OCI-LY1 (cell line): ENCODE results near the gene SLC5A5.

Experiments
- H2AFZ ChIP-seq: fragments of 200-600 bp; sonication (generic), shearing (Covaris generic); 2 replicates; pipeline ENCODE4 v1.6.0; 2014; ENCODE audit warnings: antibody characterized with exemption, mild to moderate bottlenecking, low read length
- H3F3A ChIP-seq: fragments of 200-600 bp; sonication (generic), shearing (Covaris generic); 2 replicates; pipeline ENCODE4 v1.6.0; 2014; ENCODE audit warnings: mild to moderate bottlenecking, antibody characterized with exemption, low read length, moderate library complexity; ENCODE audit not compliant: insufficient read depth
- H3K27ac ChIP-seq: fragments of 200-600 bp; sonication (generic); 2 replicates; pipeline ENCODE4 v1.5.1; 2014; ENCODE audit warnings: low read length, mixed run types, mild to moderate bottlenecking, low read depth; ENCODE audit not compliant: poor library complexity, severe bottlenecking
- H3K27me3 ChIP-seq: fragments of 200-600 bp; sonication (generic); 2 replicates; pipeline ENCODE4 v1.6.0; 2014; ENCODE audit warnings: antibody characterized with exemption, mild to moderate bottlenecking, low read length, moderate library complexity; ENCODE audit not compliant: insufficient read depth
- H3K36me3 ChIP-seq: fragments of 200-600 bp; sonication (generic); 2 replicates; pipeline ENCODE4 v1.6.1; 2014; ENCODE audit warnings: mild to moderate bottlenecking, antibody characterized with exemption, low read length, moderate library complexity, mixed read lengths; ENCODE audit not compliant: insufficient read depth
- H3K4me1 ChIP-seq: fragments of 200-600 bp; sonication (generic); 2 replicates; pipeline ENCODE4 v1.5.1; 2014; ENCODE audit warnings: mild to moderate bottlenecking, low read length, moderate library complexity; ENCODE audit not compliant: insufficient read depth, severe bottlenecking
- H3K4me2 ChIP-seq: fragments of 200-600 bp; sonication (generic), shearing (Covaris generic); 2 replicates; pipeline ENCODE4 v1.6.1; 2014; ENCODE audit warnings: low read length
- H3K4me3 ChIP-seq: fragments of 200-600 bp; sonication (generic); 2 replicates; pipeline ENCODE4 v1.5.1; 2014; ENCODE audit warnings: low read length, low read depth, mild to moderate bottlenecking, mixed read lengths; ENCODE audit not compliant: poor library complexity, severe bottlenecking
- H3K79me2 ChIP-seq: fragments of 200-600 bp; shearing (Covaris generic); 2 replicates; pipeline ENCODE4 v1.6.1; 2016; ENCODE audit warnings: mixed run types, low read length, mixed read lengths; ENCODE audit not compliant: insufficient read depth
- H3K9ac ChIP-seq: fragments of 200-600 bp; sonication (generic), shearing (Covaris generic); 2 replicates; pipeline ENCODE4 v1.6.1; 2014; ENCODE audit warnings: mild to moderate bottlenecking, low read length, mixed read lengths
- H3K9me2 ChIP-seq: fragments of 200-600 bp; sonication (generic), shearing (Covaris generic); 2 replicates; pipeline ENCODE4 v1.6.1; 2014; ENCODE audit warnings: low read depth, mild to moderate bottlenecking, low read length, mixed read lengths
- H3K9me3 ChIP-seq: fragments of 200-600 bp; shearing (Covaris generic); 2 replicates; pipeline ENCODE4 v1.6.1; 2014; ENCODE audit warnings: low read length, mixed read lengths
- H4K20me1 ChIP-seq: fragments of 200-600 bp; sonication (generic), shearing (Covaris generic); 2 replicates; pipeline ENCODE4 v1.6.0; 2016; ENCODE audit warnings: mild to moderate bottlenecking, low read length; ENCODE audit not compliant: insufficient read depth
- EZH2 ChIP-seq: fragments of 200-600 bp; sonication (generic), shearing (Covaris generic); IDR thresholded peaks from 2 replicates; pipeline ENCODE4 v1.8.0; 2017; ENCODE audit warnings: borderline replicate concordance, mixed run types, mild to moderate bottlenecking, antibody characterized with exemption, low read length, moderate library complexity, mixed read lengths
- TF ChIP-seq, protein P1 (sequence below): fragments of 200-600 bp; sonication (generic), shearing (Covaris generic); IDR thresholded peaks from 2 replicates; pipeline ENCODE4 v1.5.1; 2017; ENCODE audit warnings: mild to moderate bottlenecking, antibody characterized with exemption, low read length, moderate library complexity, mixed read lengths

The SLC5A5 gene

DNA sequence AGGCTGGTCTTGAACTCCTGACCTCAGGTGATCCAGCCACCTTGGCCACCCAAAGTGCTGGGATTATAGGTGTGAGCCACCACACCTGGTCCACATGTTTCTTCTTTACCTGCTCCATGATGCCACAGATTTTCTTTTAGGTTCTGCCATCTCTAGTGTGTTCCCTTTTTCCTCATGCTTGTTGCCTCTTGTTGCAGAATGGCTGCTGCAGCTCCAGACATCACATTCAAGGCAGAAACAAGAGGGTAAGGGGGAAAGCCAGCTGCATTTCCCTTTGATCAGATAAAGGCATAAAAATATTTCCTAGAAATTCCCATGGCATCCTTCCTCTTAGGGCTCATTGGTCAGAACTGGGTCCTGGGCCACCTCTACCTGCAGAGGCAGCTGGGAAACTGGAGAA is 48.8 kb downstream of the SLC5A5 start:
- no peaks in the 10 kb centered on the region for H3K79me2 ChIP-seq
- H3K27me3 ChIP-seq: peaks cover 4% of the 10 kb centered on the region; the same call in 1 of the 2 replicates
- H3K9ac ChIP-seq: no peak overlapping the region
- no peak overlapping the region for H3K4me3 ChIP-seq
- TF ChIP-seq, protein P1, sequence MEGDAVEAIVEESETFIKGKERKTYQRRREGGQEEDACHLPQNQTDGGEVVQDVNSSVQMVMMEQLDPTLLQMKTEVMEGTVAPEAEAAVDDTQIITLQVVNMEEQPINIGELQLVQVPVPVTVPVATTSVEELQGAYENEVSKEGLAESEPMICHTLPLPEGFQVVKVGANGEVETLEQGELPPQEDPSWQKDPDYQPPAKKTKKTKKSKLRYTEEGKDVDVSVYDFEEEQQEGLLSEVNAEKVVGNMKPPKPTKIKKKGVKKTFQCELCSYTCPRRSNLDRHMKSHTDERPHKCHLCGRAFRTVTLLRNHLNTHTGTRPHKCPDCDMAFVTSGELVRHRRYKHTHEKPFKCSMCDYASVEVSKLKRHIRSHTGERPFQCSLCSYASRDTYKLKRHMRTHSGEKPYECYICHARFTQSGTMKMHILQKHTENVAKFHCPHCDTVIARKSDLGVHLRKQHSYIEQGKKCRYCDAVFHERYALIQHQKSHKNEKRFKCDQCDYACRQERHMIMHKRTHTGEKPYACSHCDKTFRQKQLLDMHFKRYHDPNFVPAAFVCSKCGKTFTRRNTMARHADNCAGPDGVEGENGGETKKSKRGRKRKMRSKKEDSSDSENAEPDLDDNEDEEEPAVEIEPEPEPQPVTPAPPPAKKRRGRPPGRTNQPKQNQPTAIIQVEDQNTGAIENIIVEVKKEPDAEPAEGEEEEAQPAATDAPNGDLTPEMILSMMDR: no peak
- TF ChIP-seq EZH2: no peak
- H3K9me3 ChIP-seq: no peaks in the 10 kb centered on the region
- no peaks in the 10 kb centered on the region for H3F3A ChIP-seq
- no peak overlapping the region for H3K4me2 ChIP-seq
- no peaks in the 10 kb centered on the region for H3K4me1 ChIP-seq
- H3K27ac ChIP-seq: no peak overlapping the region
- H2AFZ ChIP-seq: no peak overlapping the region
- H3K36me3 ChIP-seq: no peaks in the 10 kb centered on the region
- H3K9me2 ChIP-seq: no peaks in the 10 kb centered on the region
- no peaks in the 10 kb centered on the region for H4K20me1 ChIP-seq

DNA sequence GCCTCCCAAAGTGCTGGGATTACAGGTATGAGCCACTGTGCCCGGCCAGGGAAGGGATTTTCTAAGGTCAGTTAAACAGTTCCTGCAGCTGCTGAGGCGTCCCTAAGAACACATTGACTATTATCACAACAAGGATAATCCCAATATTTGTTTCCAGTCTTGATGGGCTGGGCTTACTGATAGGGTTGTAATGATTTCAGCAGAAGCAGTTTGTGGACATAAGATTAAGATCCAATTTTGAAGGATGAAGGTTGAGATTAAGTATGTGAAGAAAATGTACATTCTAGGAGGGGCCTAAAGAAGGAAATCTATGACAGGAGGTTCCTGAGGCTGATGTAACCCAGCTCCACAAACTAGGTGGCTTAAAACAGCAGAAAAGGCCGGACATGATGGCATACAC is 50.4 kb downstream of the SLC5A5 start:
- Histone ChIP-seq H3K4me2 (no peak overlapping the region), H3K4me3 (no peak overlapping the region), H4K20me1 (no peaks in the 10 kb centered on the region), H3K79me2 (no peaks in the 10 kb centered on the region), H3K9me2 (no peaks in the 10 kb centered on the region), H3K36me3 (no peaks in the 10 kb centered on the region), H3K27me3 (no peaks in the 10 kb centered on the region), H3K9me3 (no peaks in the 10 kb centered on the region), H3K9ac (no peak overlapping the region), H3F3A (no peaks in the 10 kb centered on the region), H2AFZ (no peak overlapping the region), H3K4me1 (no peaks in the 10 kb centered on the region), H3K27ac (no peak overlapping the region)
- no peak for TF ChIP-seq EZH2
- TF ChIP-seq, protein P1: no peak

DNA sequence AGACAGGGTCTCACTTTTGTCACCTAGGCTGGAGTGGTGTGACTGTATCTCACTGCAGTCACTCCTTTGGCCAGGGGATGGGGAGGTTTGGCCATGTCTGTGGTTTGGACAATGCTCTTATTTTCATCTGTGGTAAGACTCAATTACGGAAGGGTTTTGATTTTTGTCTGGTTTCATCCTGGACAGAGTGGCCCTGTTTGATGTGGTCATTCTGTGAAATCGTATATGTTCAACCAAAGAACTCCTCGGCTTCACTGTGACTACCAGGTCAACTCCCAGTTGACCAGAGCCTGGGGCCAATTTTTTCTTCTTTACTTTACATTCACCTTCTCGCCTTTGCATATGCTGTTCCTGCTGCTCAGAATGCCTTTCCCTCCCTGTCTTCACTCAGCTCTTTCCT is 54.3 kb downstream of the SLC5A5 start:
- no peak overlapping the region for H3K27ac ChIP-seq
- no peaks in the 10 kb centered on the region for H3F3A ChIP-seq
- no peaks in the 10 kb centered on the region for H3K4me1 ChIP-seq
- no peak overlapping the region for H3K4me2 ChIP-seq
- H3K9me2 ChIP-seq: no peaks in the 10 kb centered on the region
- H3K9me3 ChIP-seq: no peaks in the 10 kb centered on the region
- no peak overlapping the region for H3K9ac ChIP-seq
- H3K36me3 ChIP-seq: no peaks in the 10 kb centered on the region
- H3K79me2 ChIP-seq: no peaks in the 10 kb centered on the region
- no peak overlapping the region for H3K4me3 ChIP-seq
- no peaks in the 10 kb centered on the region for H3K27me3 ChIP-seq
- no peak for TF ChIP-seq EZH2
- TF ChIP-seq, protein P1: no peak
- no peaks in the 10 kb centered on the region for H4K20me1 ChIP-seq
- no peak overlapping the region for H2AFZ ChIP-seq
